IMR-90 (cell line): ENCODE data around the gene SP9. TPM values are rescaled to one million over a fixed set of nuclear protein-coding genes. Genes with fewer than 3 reads are reported as not detected.

Experiments
- ATAC-seq: fragments of 200-7000 bp; cut with Tn5 transposase; 2 replicates; pipeline ENCODE4 v1.9.1; 2020; ENCODE audit warnings: low read depth, mild to moderate bottlenecking, moderate library complexity
- BruUV-seq: library from RNA; stranded (reverse); fragments of 400-500 nt; replicated peaks from 2 replicates; lab custom pipeline; 2021; lab: Mats Ljungman, UMichigan
- CTCF ChIA-PET: fragments of 300-600 bp; formaldehyde crosslinking; extraction: SDS; loops from one replicate; lab custom pipeline; 2021; ENCODE audit warnings: antibody characterized with exemption; lab: Yijun Ruan, JAX
- POLR2A ChIA-PET: fragments of 300-600 bp; sonication (Branson Sonifier 250); formaldehyde crosslinking; loops from one replicate; lab custom pipeline; 2022; ENCODE audit warnings: antibody characterized with exemption; ENCODE audit not compliant: unreplicated experiment; lab: Charles Lee
- DNase-seq: peaks from one replicate; pipeline ENCODE4 v3.0.0; 2013
- H2AFZ ChIP-seq: replicated peaks from 2 replicates; pipeline ENCODE3; 2013; ENCODE audit warnings: low read length, mild to moderate bottlenecking; ENCODE audit not compliant: poor library complexity
- H2AK5ac ChIP-seq: 2 replicates; pipeline ENCODE4 v1.6.1; 2013; ENCODE audit warnings: low read depth, low read length, inconsistent platforms
- H2AK9ac ChIP-seq: replicated peaks from 2 replicates; pipeline ENCODE3; 2013; ENCODE audit warnings: mild to moderate bottlenecking, low read depth, low read length, moderate library complexity; ENCODE audit not compliant: poor library complexity
- H2BK120ac ChIP-seq: 2 replicates; pipeline ENCODE4 v1.6.1; 2013; ENCODE audit warnings: low read depth, low read length, inconsistent platforms
- H2BK15ac ChIP-seq: 3 replicates; pipeline ENCODE4 v1.6.1; 2013; ENCODE audit warnings: low read depth, low read length, inconsistent platforms
- H2BK20ac ChIP-seq: 2 replicates; pipeline ENCODE4 v1.6.1; 2013; ENCODE audit warnings: low read depth, mild to moderate bottlenecking, inconsistent platforms, low read length, moderate library complexity
- H2BK5ac ChIP-seq: 2 replicates; pipeline ENCODE4 v1.6.1; 2013; ENCODE audit warnings: mild to moderate bottlenecking, low read depth, low read length, inconsistent platforms; ENCODE audit not compliant: poor library complexity, severe bottlenecking
- H3K14ac ChIP-seq: replicated peaks from 2 replicates; pipeline ENCODE4 v1.6.1; 2013; ENCODE audit warnings: low read depth, low read length, inconsistent platforms
- H3K18ac ChIP-seq: 2 replicates; pipeline ENCODE4 v1.6.1; 2013; ENCODE audit warnings: low read depth, low read length, control low read depth
- H3K23ac ChIP-seq: 2 replicates; pipeline ENCODE4 v1.6.1; 2013; ENCODE audit warnings: low read depth, low read length, inconsistent platforms
- H3K27ac ChIP-seq: 2 replicates; pipeline ENCODE4 v1.5.1; 2013; ENCODE audit warnings: mild to moderate bottlenecking, control low read depth, low read length; ENCODE audit not compliant: insufficient read depth
- H3K27me3 ChIP-seq: 2 replicates; pipeline ENCODE4 v1.6.1; 2013; ENCODE audit warnings: low read length; ENCODE audit not compliant: control insufficient read depth, insufficient read depth
- H3K36me3 ChIP-seq: 2 replicates; pipeline ENCODE4 v1.6.1; 2013; ENCODE audit warnings: low read length, mixed read lengths; ENCODE audit not compliant: control insufficient read depth, insufficient read depth
- H3K4ac ChIP-seq: 2 replicates; pipeline ENCODE4 v1.6.1; 2013; ENCODE audit warnings: low read depth, low read length, inconsistent platforms
- H3K4me1 ChIP-seq: 2 replicates; pipeline ENCODE4 v1.6.1; 2013; ENCODE audit warnings: low read length, mixed read lengths; ENCODE audit not compliant: control insufficient read depth, insufficient read depth
- H3K4me2 ChIP-seq: 2 replicates; pipeline ENCODE4 v1.6.1; 2013; ENCODE audit warnings: low read depth, mild to moderate bottlenecking, control low read depth, low read length, moderate library complexity
- H3K4me3 ChIP-seq: 2 replicates; pipeline ENCODE4 v1.5.1; 2013; ENCODE audit warnings: low read depth, mild to moderate bottlenecking, control low read depth, low read length, moderate library complexity; ENCODE audit not compliant: insufficient read depth
- H3K56ac ChIP-seq: 2 replicates; pipeline ENCODE4 v1.6.1; 2013; ENCODE audit warnings: low read length, inconsistent platforms; ENCODE audit not compliant: insufficient read depth; ENCODE audit errors: extremely low read depth
- H3K79me1 ChIP-seq, 2 experiments: 2 replicates each; pipeline ENCODE4 v1.6.1; 2013; ENCODE audit warnings: low read length in 2 of 2, inconsistent platforms in 1 of 2, low read depth in 1 of 2
- H3K9ac ChIP-seq: 2 replicates; pipeline ENCODE4 v1.6.1; 2013; ENCODE audit warnings: low read depth, low read length, control low read depth
- H3K9me1 ChIP-seq: 2 replicates; pipeline ENCODE4 v1.6.1; 2013; ENCODE audit warnings: low read length, inconsistent platforms; ENCODE audit not compliant: insufficient read depth
- H3K9me3 ChIP-seq: 2 replicates; pipeline ENCODE4 v1.6.1; 2013; ENCODE audit warnings: low read length; ENCODE audit not compliant: control insufficient read depth, insufficient read depth
- H4K20me1 ChIP-seq: 2 replicates; pipeline ENCODE4 v1.6.1; 2013; ENCODE audit warnings: low read length, inconsistent platforms; ENCODE audit not compliant: insufficient read depth
- H4K5ac ChIP-seq: 2 replicates; pipeline ENCODE4 v1.6.1; 2013; ENCODE audit warnings: mild to moderate bottlenecking, low read depth, low read length, control low read depth
- H4K8ac ChIP-seq, 2 experiments: 2 replicates each; pipeline ENCODE4 v1.6.1; 2013; ENCODE audit warnings: low read depth in 2 of 2, low read length in 2 of 2, control low read depth in 1 of 2, inconsistent platforms in 1 of 2
- H4K91ac ChIP-seq: 2 replicates; pipeline ENCODE4 v1.6.1; 2013; ENCODE audit warnings: low read depth, low read length, inconsistent platforms; ENCODE audit not compliant: insufficient read depth
- BHLHE40 ChIP-seq: fragments of 150-350 bp; IDR thresholded peaks from 2 replicates; pipeline ENCODE4 v1.6.1; 2016; ENCODE audit warnings: mild to moderate bottlenecking, low read depth, low read length
- CEBPB ChIP-seq: IDR thresholded peaks from 2 replicates; pipeline ENCODE4 v1.6.1; 2012; ENCODE audit warnings: low read depth, low read length, improper control_type of control experiment
- CHD1 ChIP-seq: IDR thresholded peaks from 2 replicates; pipeline ENCODE4 v1.6.1; 2012; ENCODE audit warnings: low read depth, low read length, improper control_type of control experiment
- ELK1 ChIP-seq: fragments of 150-350 bp; IDR thresholded peaks from 2 replicates; pipeline ENCODE4 v1.6.1; 2016; ENCODE audit warnings: low read depth, mild to moderate bottlenecking, low read length, moderate library complexity, borderline replicate concordance
- FOS ChIP-seq: fragments of 150-350 bp; IDR thresholded peaks from 2 replicates; pipeline ENCODE4 v1.6.1; 2016; ENCODE audit warnings: low read depth, low read length
- MAFK ChIP-seq: IDR thresholded peaks from 2 replicates; pipeline ENCODE4 v1.6.1; 2012; ENCODE audit warnings: low read depth, low read length, improper control_type of control experiment
- MAZ ChIP-seq: IDR thresholded peaks from 2 replicates; pipeline ENCODE4 v1.6.1; 2012; ENCODE audit warnings: low read depth, mild to moderate bottlenecking, low read length, improper control_type of control experiment, moderate library complexity, borderline replicate concordance
- MXI1 ChIP-seq: IDR thresholded peaks from 2 replicates; pipeline ENCODE4 v1.6.1; 2012; ENCODE audit warnings: low read depth, mild to moderate bottlenecking, low read length, moderate library complexity, borderline replicate concordance
- NFE2L2 ChIP-seq: fragments of 150-350 bp; IDR thresholded peaks from 2 replicates; pipeline ENCODE4 v1.6.1; 2016; ENCODE audit warnings: low read depth, mild to moderate bottlenecking, low read length
- POLR2A ChIP-seq: IDR thresholded peaks from 2 replicates; pipeline ENCODE4 v1.6.1; 2012; ENCODE audit warnings: mild to moderate bottlenecking, low read depth, low read length
- RAD21 ChIP-seq: IDR thresholded peaks from 2 replicates; pipeline ENCODE4 v1.6.1; 2012; ENCODE audit warnings: low read length, improper control_type of control experiment
- RCOR1 ChIP-seq: IDR thresholded peaks from 2 replicates; pipeline ENCODE4 v1.6.1; 2012; ENCODE audit warnings: mild to moderate bottlenecking, low read length, improper control_type of control experiment; ENCODE audit not compliant: insufficient replicate concordance
- RFX5 ChIP-seq: IDR thresholded peaks from 2 replicates; pipeline ENCODE4 v1.8.0; 2012; ENCODE audit warnings: low read depth, mild to moderate bottlenecking, low read length, moderate library complexity
- SMC3 ChIP-seq: fragments of 150-350 bp; IDR thresholded peaks from 2 replicates; pipeline ENCODE4 v1.6.1; 2016; ENCODE audit warnings: low read depth, mild to moderate bottlenecking, antibody characterized with exemption, low read length, moderate library complexity
- WGBS, 2 experiments: methylation state at CpG; one replicate each; pipeline versions ENCODE4 v1.1.5 to v1.1.7; 2013; ENCODE audit warnings: missing lambda C conversion rate in 2 of 2; ENCODE audit not compliant: insufficient read length in 1 of 2; ENCODE audit errors: extremely low coverage in 2 of 2; 5-methylcytosine and 5-hydroxymethylcytosine counted together
- dilution Hi-C: fragments of 300-500 bp; cut with HindIII; formaldehyde crosslinking; loops from one replicate; pipeline ENCODE4 v1.14.3; 2018; ENCODE audit warnings: low sequenced_read_pairs; ENCODE audit not compliant: unreplicated experiment
- in situ Hi-C: fragments of 300-500 bp; cut with MboI; formaldehyde crosslinking; loops from 3 replicates; pipeline ENCODE4 v1.14.3; 2019; ENCODE audit warnings: low sequenced_read_pairs, inconsistent platforms, mixed read lengths
- intact Hi-C: fragments of 100-400 bp; cut with micrococcal nuclease; formaldehyde crosslinking; loops from 2 replicates; pipeline ENCODE4 v1.10.0; 2022
- polyA plus RNA-seq, 3 experiments: library from polyadenylated mRNA; depleted of rRNA; stranded (reverse); fragments of >200 nt; gene quantifications; 2 replicates each; pipeline ENCODE4 v1.2.3, GENCODE V29; 2012; ENCODE audit warnings: low replicate concordance in 1 of 3
- total RNA-seq: library from RNA; depleted of rRNA; stranded (reverse); fragments of >200 nt; gene quantifications from 2 replicates; pipeline ENCODE4 v1.2.3, GENCODE V29; 2012
- TF ChIP-seq, protein P1 (sequence below): conservative IDR thresholded peaks from 2 replicates; pipeline ENCODE4 v1.5.1; 2012; ENCODE audit warnings: mild to moderate bottlenecking, low read depth, low read length, improper control_type of control experiment
- TF ChIP-seq, protein P2 (sequence below): fragments of 150-350 bp; IDR thresholded peaks from 2 replicates; pipeline ENCODE4 v1.6.1; 2017; ENCODE audit warnings: mild to moderate bottlenecking, antibody characterized with exemption, low read length, low read depth

The SP9 gene
- total and polyA plus RNA-seq, 2 of the 4 experiments (the other 2 are of a cell fraction) = not detected

DNA sequence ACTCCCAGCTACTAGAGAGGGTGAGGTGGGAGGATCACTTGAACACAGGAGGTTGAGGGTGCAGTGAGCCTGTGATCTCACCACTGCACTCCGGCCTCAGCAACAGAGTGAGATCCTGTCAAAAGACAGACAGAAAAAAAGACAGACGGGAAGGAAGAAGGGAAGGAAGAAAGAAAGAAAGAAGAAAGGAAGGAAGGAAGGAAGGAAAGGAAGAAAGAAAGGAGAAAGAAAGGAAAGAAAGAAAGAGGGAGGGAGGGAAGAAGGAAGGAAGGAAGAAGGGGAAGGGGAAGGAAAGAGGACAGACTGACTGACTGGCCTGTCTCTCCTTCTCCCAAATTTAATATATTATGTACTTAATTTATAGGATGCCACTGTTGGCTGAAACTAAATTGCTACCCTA lies 21.6 kb downstream of the SP9 start:
- Histone ChIP-seq H3K4ac (no peak overlapping the region), H4K5ac (no peak overlapping the region), H4K20me1 (no peaks in the 10 kb centered on the region), H3K4me2 (no peak overlapping the region), H3K56ac (no peak overlapping the region), H4K91ac (no peak overlapping the region), H3K14ac (no peak overlapping the region), H4K8ac (no peak overlapping the region), H3K4me1 (no peaks in the 10 kb centered on the region), H2AFZ (no peak overlapping the region), H3K4me3 (no peak overlapping the region), H3K79me1 (peaks cover 0 to 5% of the 10 kb centered on the region in 2 experiments; a peak in 1 of 4 replicates), H3K23ac (no peak overlapping the region), H3K9ac (no peak overlapping the region), H3K18ac (no peak overlapping the region), H2AK5ac (no peak overlapping the region), H3K9me3 (no peaks in the 10 kb centered on the region), H3K36me3 (peaks cover 7% of the 10 kb centered on the region; the same call in 1 of the 2 replicates), H3K9me1 (no peaks in the 10 kb centered on the region), H3K27me3 (no peaks in the 10 kb centered on the region), H2BK15ac (no peak overlapping the region), H2AK9ac (no peak overlapping the region), H2BK120ac (no peak overlapping the region), H2BK5ac (no peak overlapping the region), H3K27ac (no peak overlapping the region), H2BK20ac (no peak overlapping the region)
- ChIA-PET CTCF (interaction anchor here (0.6 kb wide), 2 partner anchors 34 to 140 kb away, joined by 3 to 4 read pairs; no protein-coding TSS in a partner anchor), POLR2A (no interaction called here)
- no peak for TF ChIP-seq MAFK
- no peak for TF ChIP-seq SMC3
- no peak for TF ChIP-seq POLR2A
- TF ChIP-seq ELK1 = no peak
- TF ChIP-seq, protein P1, sequence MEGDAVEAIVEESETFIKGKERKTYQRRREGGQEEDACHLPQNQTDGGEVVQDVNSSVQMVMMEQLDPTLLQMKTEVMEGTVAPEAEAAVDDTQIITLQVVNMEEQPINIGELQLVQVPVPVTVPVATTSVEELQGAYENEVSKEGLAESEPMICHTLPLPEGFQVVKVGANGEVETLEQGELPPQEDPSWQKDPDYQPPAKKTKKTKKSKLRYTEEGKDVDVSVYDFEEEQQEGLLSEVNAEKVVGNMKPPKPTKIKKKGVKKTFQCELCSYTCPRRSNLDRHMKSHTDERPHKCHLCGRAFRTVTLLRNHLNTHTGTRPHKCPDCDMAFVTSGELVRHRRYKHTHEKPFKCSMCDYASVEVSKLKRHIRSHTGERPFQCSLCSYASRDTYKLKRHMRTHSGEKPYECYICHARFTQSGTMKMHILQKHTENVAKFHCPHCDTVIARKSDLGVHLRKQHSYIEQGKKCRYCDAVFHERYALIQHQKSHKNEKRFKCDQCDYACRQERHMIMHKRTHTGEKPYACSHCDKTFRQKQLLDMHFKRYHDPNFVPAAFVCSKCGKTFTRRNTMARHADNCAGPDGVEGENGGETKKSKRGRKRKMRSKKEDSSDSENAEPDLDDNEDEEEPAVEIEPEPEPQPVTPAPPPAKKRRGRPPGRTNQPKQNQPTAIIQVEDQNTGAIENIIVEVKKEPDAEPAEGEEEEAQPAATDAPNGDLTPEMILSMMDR = no peak
- TF ChIP-seq RAD21 = no peak
- no peak for TF ChIP-seq CHD1
- no peak for TF ChIP-seq CEBPB
- no peak for TF ChIP-seq MAZ
- TF ChIP-seq RFX5 = no peak
- TF ChIP-seq BHLHE40 = no peak
- TF ChIP-seq MXI1 = no peak
- TF ChIP-seq, protein P2, sequence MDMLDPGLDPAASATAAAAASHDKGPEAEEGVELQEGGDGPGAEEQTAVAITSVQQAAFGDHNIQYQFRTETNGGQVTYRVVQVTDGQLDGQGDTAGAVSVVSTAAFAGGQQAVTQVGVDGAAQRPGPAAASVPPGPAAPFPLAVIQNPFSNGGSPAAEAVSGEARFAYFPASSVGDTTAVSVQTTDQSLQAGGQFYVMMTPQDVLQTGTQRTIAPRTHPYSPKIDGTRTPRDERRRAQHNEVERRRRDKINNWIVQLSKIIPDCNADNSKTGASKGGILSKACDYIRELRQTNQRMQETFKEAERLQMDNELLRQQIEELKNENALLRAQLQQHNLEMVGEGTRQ = no peak
- no peak for TF ChIP-seq NFE2L2
- no peak for TF ChIP-seq RCOR1
- TF ChIP-seq FOS = no peak
- no TSS peak for BruUV-seq
- no peak for DNase-seq
- no peak for ATAC-seq
- in situ Hi-C loops = no loop called here
- WGBS, 2 experiments = no CpG with 5 or more reads among the region's 2 CpGs
- intact Hi-C loops = no loop called here
- dilution Hi-C loops = no loop called here
